Tibial nerve (tissue), 4 donors: ENCODE results near the gene FRMD4A. TPM values are rescaled to one million over a fixed set of nuclear protein-coding genes. Genes with fewer than 3 reads are reported as not detected.

Experiments used
- DNase-seq, 2 donors: peaks; one replicate each; pipeline ENCODE4 v3.0.0-alpha.2; 2019; ENCODE audit warnings: low spot score in 2 of 2
- H3K27ac ChIP-seq, 4 donors: fragments of 200-600 bp; sonication (generic) in 3 of 4; one replicate each; pipeline ENCODE4 v1.5.1; 2017 to 2019; ENCODE audit warnings: mild to moderate bottlenecking in 1 of 4
- H3K27me3 ChIP-seq, 2 donors: fragments of 200-600 bp; sonication (generic) in 1 of 2; one replicate each; pipeline versions ENCODE4 v1.5.1 to v1.6.0; 2017 to 2019
- H3K36me3 ChIP-seq, 3 donors: fragments of 200-600 bp; sonication (generic); one replicate each; pipeline ENCODE4 v1.5.1; 2018 to 2019
- H3K4me1 ChIP-seq, 4 donors: fragments of 200-600 bp; sonication (generic) in 3 of 4; one replicate each; pipeline ENCODE4 v1.5.1; 2017 to 2019
- H3K4me3 ChIP-seq, 4 donors: fragments of 200-600 bp; sonication (generic) in 3 of 4; one replicate each; pipeline ENCODE4 v1.5.1; 2017 to 2019; ENCODE audit warnings: mild to moderate bottlenecking in 1 of 4, moderate library complexity in 1 of 4
- H3K9me3 ChIP-seq, 4 donors: fragments of 200-600 bp; sonication (generic) in 3 of 4; one replicate each; pipeline ENCODE4 v1.5.1; 2017 to 2019
- EP300 ChIP-seq, 2 donors: sonication (generic); formaldehyde crosslinking; IDR thresholded peaks; one replicate each; pipeline ENCODE4 v1.6.1; 2017; ENCODE audit warnings: antibody characterized with exemption in 2 of 2, mild to moderate bottlenecking in 1 of 2
- POLR2A ChIP-seq, 2 donors: fragments of 450-650 bp; IDR thresholded peaks; one replicate each; pipeline ENCODE4 v1.6.1; 2017; ENCODE audit warnings: antibody characterized with exemption in 2 of 2, mild to moderate bottlenecking in 2 of 2, moderate library complexity in 2 of 2
- WGBS, 2 donors: methylation state at CpG; one replicate each; pipeline ENCODE4 v1.1.5; 2018; 5-methylcytosine and 5-hydroxymethylcytosine counted together
- total RNA-seq, 4 donors: library from RNA; depleted of rRNA; stranded (reverse); fragments of >200 nt; gene quantifications; one replicate each; pipeline ENCODE4 v1.1.0, GENCODE V29; 2016
- TF ChIP-seq, protein P1 (sequence below), 5 experiments: fragments of 200-600 bp in 3 of 5; fragments of 450-650 bp in 2 of 5; sonication (generic) in 3 of 5; IDR thresholded peaks; one replicate each; pipeline ENCODE4 v1.5.1; 2016 to 2019; ENCODE audit warnings: antibody characterized with exemption in 5 of 5, mild to moderate bottlenecking in 3 of 5, moderate library complexity in 2 of 5

Gene FRMD4A
- total RNA-seq, 4 donors from 2014 or later: 39.8 to 89.7 (median 53.9) TPM

GRCh38 chr10:13630231-13630630 is 700.5 kb downstream of the FRMD4A start:
- Histone ChIP-seq H3K27ac (no peak overlapping the region), H3K27me3 (no peaks in the 10 kb centered on the region), H3K4me1 (peaks cover 0 to 18% (median 0%) of the 10 kb centered on the region in 4 donors), H3K36me3 (peaks cover 0 to 12% (median 0%) of the 10 kb centered on the region in 3 donors), H3K9me3 (no peaks in the 10 kb centered on the region), H3K4me3 (no peak overlapping the region)
- TF ChIP-seq EP300 (IDR thresholded peaks at IDR 0.05) (no peak), POLR2A (IDR thresholded peaks at IDR 0.05) (no peak)
- TF ChIP-seq, protein P1, sequence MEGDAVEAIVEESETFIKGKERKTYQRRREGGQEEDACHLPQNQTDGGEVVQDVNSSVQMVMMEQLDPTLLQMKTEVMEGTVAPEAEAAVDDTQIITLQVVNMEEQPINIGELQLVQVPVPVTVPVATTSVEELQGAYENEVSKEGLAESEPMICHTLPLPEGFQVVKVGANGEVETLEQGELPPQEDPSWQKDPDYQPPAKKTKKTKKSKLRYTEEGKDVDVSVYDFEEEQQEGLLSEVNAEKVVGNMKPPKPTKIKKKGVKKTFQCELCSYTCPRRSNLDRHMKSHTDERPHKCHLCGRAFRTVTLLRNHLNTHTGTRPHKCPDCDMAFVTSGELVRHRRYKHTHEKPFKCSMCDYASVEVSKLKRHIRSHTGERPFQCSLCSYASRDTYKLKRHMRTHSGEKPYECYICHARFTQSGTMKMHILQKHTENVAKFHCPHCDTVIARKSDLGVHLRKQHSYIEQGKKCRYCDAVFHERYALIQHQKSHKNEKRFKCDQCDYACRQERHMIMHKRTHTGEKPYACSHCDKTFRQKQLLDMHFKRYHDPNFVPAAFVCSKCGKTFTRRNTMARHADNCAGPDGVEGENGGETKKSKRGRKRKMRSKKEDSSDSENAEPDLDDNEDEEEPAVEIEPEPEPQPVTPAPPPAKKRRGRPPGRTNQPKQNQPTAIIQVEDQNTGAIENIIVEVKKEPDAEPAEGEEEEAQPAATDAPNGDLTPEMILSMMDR (IDR thresholded peaks at IDR 0.05): no peak
- no peak for DNase-seq

GRCh38 chr10:13629116-13629515 is 701.6 kb downstream of the FRMD4A start:
- H3K4me3 ChIP-seq: no peak overlapping the region
- H3K36me3 ChIP-seq: peaks cover 0 to 17% (median 0%) of the 10 kb centered on the region in 3 donors
- DNase-seq: no peak
- 56 to 62% methylated on average over 2 of the region's 2 CpGs for WGBS, 2 donors
- H3K4me1 ChIP-seq: peaks cover 0 to 18% (median 0%) of the 10 kb centered on the region in 4 donors
- H3K9me3 ChIP-seq: no peaks in the 10 kb centered on the region
- no peak for TF ChIP-seq POLR2A (IDR thresholded peaks at IDR 0.05)
- TF ChIP-seq EP300 (IDR thresholded peaks at IDR 0.05): no peak
- TF ChIP-seq, protein P1 (IDR thresholded peaks at IDR 0.05): no peak
- no peak overlapping the region for H3K27ac ChIP-seq
- H3K27me3 ChIP-seq: no peaks in the 10 kb centered on the region

DNA sequence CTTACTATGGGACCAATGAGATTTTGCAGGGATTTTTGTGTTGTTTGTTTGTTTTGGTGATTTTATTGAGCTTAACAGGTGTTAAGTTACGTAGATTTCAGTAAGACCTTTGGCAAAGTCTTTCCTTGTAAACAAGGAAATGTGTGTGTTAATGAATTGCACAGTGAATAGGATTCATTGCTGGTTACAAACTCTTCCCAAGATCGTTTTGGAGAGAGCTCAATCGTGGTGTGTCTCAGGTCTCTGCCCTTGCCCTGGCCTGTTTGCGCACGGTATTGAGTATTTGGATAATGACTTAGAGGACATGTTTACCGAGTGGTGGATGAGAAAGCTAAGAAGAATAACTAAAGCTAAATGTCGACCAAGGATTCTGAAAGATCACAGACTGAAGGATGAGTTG is 702.1 kb downstream of the FRMD4A start:
- peaks cover 0 to 14% (median 0%) of the 10 kb centered on the region in 4 donors for H3K4me1 ChIP-seq
- no peak overlapping the region for H3K27ac ChIP-seq
- no peaks in the 10 kb centered on the region for H3K9me3 ChIP-seq

DNA sequence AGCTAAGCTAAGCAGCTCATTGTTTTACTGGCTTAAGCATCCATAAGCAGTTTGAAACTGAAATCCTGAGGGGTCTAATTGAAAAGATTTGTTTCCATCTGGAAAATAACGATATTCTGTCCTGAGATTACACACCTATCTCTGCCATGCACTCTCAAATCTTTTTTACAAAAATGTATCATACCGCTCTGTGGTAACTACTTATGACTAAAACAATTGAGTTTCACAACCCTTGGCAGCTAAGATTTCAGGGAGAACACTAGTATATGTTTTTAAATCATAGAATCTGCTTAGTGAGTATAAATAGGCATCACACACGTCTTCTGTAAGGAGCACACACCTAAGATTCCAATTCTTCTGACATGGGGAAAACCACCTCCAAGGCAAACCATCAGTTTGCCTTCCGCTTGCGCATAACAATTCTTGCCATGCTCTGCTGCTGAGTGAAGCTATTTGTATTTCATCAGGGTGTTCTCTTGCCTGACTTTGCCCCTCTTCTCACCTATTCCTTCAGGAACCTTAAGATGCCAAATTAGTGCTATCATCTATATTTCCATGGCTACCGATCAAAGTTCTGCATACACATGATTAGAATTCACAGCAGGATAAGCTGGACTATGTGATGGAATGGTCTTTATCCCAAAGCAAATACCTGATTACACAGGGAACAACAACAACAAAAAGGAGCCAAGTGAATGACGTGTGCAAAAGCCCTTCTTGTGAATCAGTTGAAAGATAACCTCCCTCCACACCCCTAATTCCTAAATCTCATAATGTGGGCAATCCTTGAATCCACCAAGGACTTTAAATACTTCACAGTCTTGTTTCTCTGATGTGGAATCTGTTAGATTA is 703.0 kb downstream of the FRMD4A start:
- H3K36me3 ChIP-seq: peaks cover 0 to 21% (median 0%) of the 10 kb centered on the region in 3 donors
- H3K27me3 ChIP-seq: no peaks in the 10 kb centered on the region
- no peak for DNase-seq
- no peaks in the 10 kb centered on the region for H3K9me3 ChIP-seq
- 93 to 95% methylated on average over 7 of the region's 7 CpGs for WGBS, 2 donors
- TF ChIP-seq POLR2A (IDR thresholded peaks at IDR 0.05) (no peak), EP300 (IDR thresholded peaks at IDR 0.05) (no peak)
- TF ChIP-seq, protein P1 (IDR thresholded peaks at IDR 0.05): no peak
- peaks cover 0 to 6% (median 0%) of the 10 kb centered on the region in 4 donors for H3K4me1 ChIP-seq
- no peak overlapping the region for H3K27ac ChIP-seq
- no peak overlapping the region for H3K4me3 ChIP-seq

More for the DNA sequence above, 702.1 kb downstream of the FRMD4A start:
- peaks cover 0 to 21% (median 0%) of the 10 kb centered on the region in 3 donors for H3K36me3 ChIP-seq
- no peaks in the 10 kb centered on the region for H3K27me3 ChIP-seq
- no peak overlapping the region for H3K4me3 ChIP-seq
- no peak for TF ChIP-seq EP300 (IDR thresholded peaks at IDR 0.05)
- TF ChIP-seq POLR2A (IDR thresholded peaks at IDR 0.05): no peak
- TF ChIP-seq, protein P1 (IDR thresholded peaks at IDR 0.05): no peak
- DNase-seq: no peak
- WGBS, 2 donors: 65 to 70% methylated on average over 7 of the region's 7 CpGs

DNA sequence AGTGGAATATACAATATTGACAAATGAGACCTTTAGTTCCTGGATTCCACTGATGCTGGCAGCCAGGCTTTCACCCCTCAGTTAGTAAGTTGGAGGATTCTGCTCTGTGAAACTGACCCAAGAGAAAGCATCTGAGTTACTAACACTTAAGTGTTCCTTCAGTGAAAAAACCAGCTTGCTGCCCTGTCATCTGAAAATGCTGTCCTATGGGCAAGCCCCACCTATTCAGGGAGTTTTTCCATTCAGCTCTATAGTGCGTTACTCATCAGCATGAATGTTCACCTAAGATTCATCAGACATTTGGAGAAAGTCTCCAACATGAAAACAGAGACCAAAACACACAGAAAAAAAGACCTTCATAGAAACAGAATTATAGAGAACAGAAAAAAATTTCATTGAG is 706.1 kb downstream of the FRMD4A start:
- TF ChIP-seq POLR2A (IDR thresholded peaks at IDR 0.05) (no peak), EP300 (IDR thresholded peaks at IDR 0.05) (no peak)
- TF ChIP-seq, protein P1 (IDR thresholded peaks at IDR 0.05): no peak

More for the DNA sequence above, 706.1 kb downstream of the FRMD4A start:
- Histone ChIP-seq H3K9me3 (no peaks in the 10 kb centered on the region), H3K27me3 (no peaks in the 10 kb centered on the region), H3K4me3 (no peak overlapping the region), H3K27ac (no peak overlapping the region), H3K36me3 (peaks cover 0 to 30% (median 0%) of the 10 kb centered on the region in 3 donors), H3K4me1 (no peaks in the 10 kb centered on the region)
- DNase-seq: no peak
- WGBS, 2 donors: 100% methylated on average over 1 of the region's 1 CpG
